Inflammatory macrophage treated with lipopolysaccharide for 1 hour (primary cell): ENCODE data around the gene CSNK1E.

Experiments used
- DNase-seq, 2 donors: peaks; one replicate each; pipeline ENCODE4 v3.0.0-alpha.2; 2020 to 2022

Gene CSNK1E

GRCh38 chr22:38247713-38248112 lies 69.5 kb downstream of the CSNK1E start:
- DNase-seq = no peak

GRCh38 chr22:38246692-38247091 lies 70.5 kb downstream of the CSNK1E start:
- no peak for DNase-seq

- DNase-seq = no peak
These were observed 71.1 kb downstream of the CSNK1E start for GRCh38 chr22:38246046-38246658.

- DNase-seq = no peak
These were observed 73.1 kb downstream of the CSNK1E start for GRCh38 chr22:38244106-38244505.

- DNase-seq = no peak
These were observed 74.0 kb downstream of the CSNK1E start for GRCh38 chr22:38243007-38243765.

- DNase-seq = no peak
These were observed 76.4 kb downstream of the CSNK1E start for GRCh38 chr22:38240734-38241252.
